H1 (cell line): ENCODE results near the gene ADAMTS9. TPM values are rescaled to one million over a fixed set of nuclear protein-coding genes. Genes with fewer than 3 reads are reported as not detected.

Source experiments
- CTCF ChIA-PET: fragments of 300-600 bp; sonication (Branson Sonifier 250); formaldehyde crosslinking; loops from one replicate; lab custom pipeline; 2021; ENCODE audit not compliant: partially characterized antibody; lab: Charles Lee
- POLR2A ChIA-PET: fragments of 300-600 bp; sonication (Branson Sonifier 250); formaldehyde crosslinking; loops from one replicate; lab custom pipeline; 2021; ENCODE audit warnings: inconsistent platforms; ENCODE audit not compliant: partially characterized antibody; lab: Charles Lee
- DNase-seq, 2 experiments: peaks; one replicate each; pipeline versions ENCODE4 v3.0.0 to v3.0.0-alpha.2; 2010 to 2022; ENCODE audit warnings: low spot score in 2 of 2, low read depth in 1 of 2, mixed read lengths in 1 of 2
- FAIRE-seq: peaks from 2 replicates; lab custom pipeline; 2011; peaks lifted over from hg19 to GRCh38; lab: Jason Lieb, UNC
- H2AFZ ChIP-seq: 2 replicates; pipeline ENCODE4 v1.8.1; 2012; ENCODE audit warnings: low read length, inconsistent platforms
- H2AK5ac ChIP-seq: 2 replicates; pipeline ENCODE4 v1.6.1; 2013; ENCODE audit warnings: low read depth, low read length
- H2BK120ac ChIP-seq: replicated peaks from 2 replicates; pipeline ENCODE3; 2013; ENCODE audit warnings: low read depth, low read length, inconsistent platforms
- H2BK12ac ChIP-seq: 2 replicates; pipeline ENCODE4 v1.6.1; 2013; ENCODE audit warnings: low read depth, low read length
- H2BK15ac ChIP-seq: 2 replicates; pipeline ENCODE4 v1.6.1; 2013; ENCODE audit warnings: low read length
- H2BK20ac ChIP-seq: 2 replicates; pipeline ENCODE4 v1.6.1; 2013; ENCODE audit warnings: low read length
- H2BK5ac ChIP-seq: 2 replicates; pipeline ENCODE4 v1.6.1; 2013; ENCODE audit warnings: low read depth, low read length
- H3K14ac ChIP-seq: 2 replicates; pipeline ENCODE4 v1.6.1; 2013; ENCODE audit warnings: inconsistent platforms; ENCODE audit not compliant: insufficient read length
- H3K18ac ChIP-seq: 2 replicates; pipeline ENCODE4 v1.6.1; 2013; ENCODE audit warnings: low read length; ENCODE audit errors: extremely low read depth
- H3K23ac ChIP-seq: 2 replicates; pipeline ENCODE4 v1.6.1; 2013; ENCODE audit warnings: inconsistent platforms; ENCODE audit not compliant: insufficient read length
- H3K23me2 ChIP-seq: 2 replicates; pipeline ENCODE4 v1.6.1; 2013; ENCODE audit warnings: low read depth, low read length
- H3K27ac ChIP-seq: 2 replicates; pipeline ENCODE4 v1.6.1; 2011; ENCODE audit warnings: low read depth, low read length, inconsistent platforms
- H3K27me3 ChIP-seq, 4 experiments: replicated peaks in 1 of 4; 1 replicate in 1 of 4; 2 replicates in 3 of 4; pipeline versions ENCODE4 v1.6.1 to v1.8.1; 2011 to 2013; ENCODE audit warnings: low read length in 3 of 4, mild to moderate bottlenecking in 3 of 4, inconsistent platforms in 2 of 4, mixed read lengths in 2 of 4, moderate library complexity in 1 of 4; ENCODE audit not compliant: control insufficient read depth in 3 of 4, insufficient read depth in 3 of 4; ENCODE audit errors: extremely low read depth in 1 of 4
- H3K36me3 ChIP-seq, 4 experiments: 2 replicates each; pipeline versions ENCODE4 v1.6.1 to v1.8.1; 2011 to 2013; ENCODE audit warnings: mild to moderate bottlenecking in 4 of 4, low read length in 3 of 4, moderate library complexity in 2 of 4, control low read depth in 1 of 4, inconsistent platforms in 1 of 4; ENCODE audit not compliant: insufficient read depth in 4 of 4, control insufficient read depth in 2 of 4
- H3K4ac ChIP-seq: replicated peaks from 2 replicates; pipeline ENCODE3; 2013; ENCODE audit warnings: low read length, low read depth, mixed read lengths, inconsistent platforms; ENCODE audit not compliant: insufficient read length
- H3K4me1 ChIP-seq, 4 experiments: replicated peaks in 1 of 4; 1 replicate in 1 of 4; 2 replicates in 3 of 4; pipeline versions ENCODE4 v1.6.1 to v1.8.1; 2011 to 2013; ENCODE audit warnings: low read length in 3 of 4, inconsistent platforms in 2 of 4, mixed read lengths in 1 of 4; ENCODE audit not compliant: insufficient read depth in 4 of 4, control insufficient read depth in 3 of 4
- H3K4me2 ChIP-seq, 2 experiments: 2 replicates each; pipeline versions ENCODE4 v1.6.1 to v1.8.1; 2011 to 2013; ENCODE audit warnings: low read depth in 2 of 2, low read length in 2 of 2, control low read depth in 1 of 2, inconsistent platforms in 1 of 2, mild to moderate bottlenecking in 1 of 2; ENCODE audit not compliant: insufficient read depth in 1 of 2
- H3K4me3 ChIP-seq, 4 experiments: fragments of 200-600, 300-600 bp in 1 of 4; sonication (generic), shearing (Covaris generic), sonication (Bioruptor Twin) in 1 of 4; 2 replicates each; pipeline versions ENCODE4 v1.5.1 to v1.8.1; 2011 to 2016; ENCODE audit warnings: low read length in 4 of 4, low read depth in 3 of 4, control low read depth in 2 of 4, inconsistent platforms in 2 of 4, mild to moderate bottlenecking in 2 of 4, mixed read lengths in 1 of 4, moderate library complexity in 1 of 4; ENCODE audit not compliant: insufficient read depth in 2 of 4; ENCODE audit errors: extremely low read depth in 1 of 4
- H3K56ac ChIP-seq: replicated peaks from 2 replicates; pipeline ENCODE3; 2013; ENCODE audit warnings: low read depth, mild to moderate bottlenecking, mixed read lengths, low read length, inconsistent platforms; ENCODE audit not compliant: insufficient read length
- H3K79me1 ChIP-seq: 2 replicates; pipeline ENCODE4 v1.6.1; 2013; ENCODE audit warnings: low read depth, low read length, control low read depth
- H3K79me2 ChIP-seq, 2 experiments: 2 replicates each; pipeline versions ENCODE4 v1.6.1 to v1.8.1; 2012 to 2013; ENCODE audit warnings: low read length in 2 of 2, mild to moderate bottlenecking in 2 of 2, inconsistent platforms in 1 of 2; ENCODE audit not compliant: insufficient read depth in 2 of 2, control insufficient read depth in 1 of 2
- H3K9ac ChIP-seq, 4 experiments: replicated peaks in 1 of 4; 1 replicate in 1 of 4; 2 replicates in 3 of 4; pipeline versions ENCODE4 v1.6.1 to v1.8.1; 2011 to 2013; ENCODE audit warnings: low read depth in 3 of 4, low read length in 3 of 4, control low read depth in 2 of 4, mild to moderate bottlenecking in 2 of 4, moderate library complexity in 2 of 4, inconsistent platforms in 1 of 4; ENCODE audit errors: extremely low read depth in 1 of 4
- H3K9me3 ChIP-seq, 2 experiments: 2 replicates each; pipeline versions ENCODE4 v1.6.1 to v1.8.1; 2012 to 2013; ENCODE audit warnings: mild to moderate bottlenecking in 2 of 2, moderate library complexity in 2 of 2, control low read depth in 1 of 2, inconsistent platforms in 1 of 2, low read depth in 1 of 2, low read length in 1 of 2, mixed read lengths in 1 of 2; ENCODE audit not compliant: insufficient read depth in 2 of 2
- H4K20me1 ChIP-seq, 2 experiments: replicated peaks in 1 of 2; 2 replicates each; pipeline versions ENCODE3 to v1.8.1; 2011 to 2013; ENCODE audit warnings: inconsistent platforms in 2 of 2, low read length in 2 of 2, mild to moderate bottlenecking in 1 of 2; ENCODE audit not compliant: insufficient read depth in 2 of 2, control insufficient read depth in 1 of 2
- H4K5ac ChIP-seq: 2 replicates; pipeline ENCODE4 v1.6.1; 2013; ENCODE audit warnings: low read length, low read depth, mixed read lengths, inconsistent platforms; ENCODE audit not compliant: insufficient read length
- H4K8ac ChIP-seq: 2 replicates; pipeline ENCODE4 v1.8.0; 2013; ENCODE audit warnings: mild to moderate bottlenecking, moderate library complexity, low read length, inconsistent platforms; ENCODE audit not compliant: insufficient read depth; ENCODE audit errors: extremely low read depth
- H4K91ac ChIP-seq: replicated peaks from 2 replicates; pipeline ENCODE3; 2013; ENCODE audit warnings: low read length, mixed read lengths, inconsistent platforms; ENCODE audit not compliant: insufficient read length
- ATF3 ChIP-seq: IDR thresholded peaks from 2 replicates; pipeline ENCODE4 v1.6.1; 2011; ENCODE audit warnings: low read depth, mild to moderate bottlenecking, low read length; ENCODE audit not compliant: insufficient read depth
- EP300 ChIP-seq, 2 experiments: IDR thresholded peaks; 1 replicate in 1 of 2; 2 replicates in 1 of 2; pipeline ENCODE4 v1.6.1; 2011 to 2012; ENCODE audit warnings: low read depth in 2 of 2, low read length in 2 of 2, mild to moderate bottlenecking in 2 of 2, borderline replicate concordance in 1 of 2, inconsistent platforms in 1 of 2, moderate library complexity in 1 of 2
- EZH2 ChIP-seq: fragments of 200-600 bp; sonication (generic); IDR thresholded peaks from 2 replicates; pipeline ENCODE4 v1.7.1; 2012; ENCODE audit warnings: low read depth, mild to moderate bottlenecking, moderate library complexity, low read length, inconsistent platforms; ENCODE audit not compliant: severe bottlenecking
- FOSL1 ChIP-seq: IDR thresholded peaks from 2 replicates; pipeline ENCODE4 v1.6.1; 2011; ENCODE audit warnings: mild to moderate bottlenecking, low read depth, low read length, moderate library complexity; ENCODE audit not compliant: insufficient read depth
- HDAC6 ChIP-seq: IDR thresholded peaks from one replicate; pipeline ENCODE4 v1.7.1; 2012; ENCODE audit warnings: low read depth, mild to moderate bottlenecking, inconsistent platforms, low read length, moderate library complexity
- JUN ChIP-seq: IDR thresholded peaks from 2 replicates; pipeline ENCODE4 v1.6.1; 2011; ENCODE audit warnings: low read depth, mild to moderate bottlenecking, improper control_type of control experiment, low read length
- KDM1A ChIP-seq: fragments of 200-600, 300-600 bp; sonication (generic); IDR thresholded peaks from 2 replicates; pipeline ENCODE4 v1.7.1; 2016; ENCODE audit warnings: mild to moderate bottlenecking, low read length, borderline replicate concordance
- RXRA ChIP-seq: IDR thresholded peaks from 2 replicates; pipeline ENCODE4 v1.6.1; 2011; ENCODE audit warnings: low read depth, mild to moderate bottlenecking, low read length, moderate library complexity; ENCODE audit not compliant: insufficient read depth
- SAP30 ChIP-seq: fragments of 300-600 bp; sonication (generic); IDR thresholded peaks from 2 replicates; pipeline ENCODE4 v1.7.1; 2012; ENCODE audit warnings: low read length, moderate library complexity, mild to moderate bottlenecking, inconsistent platforms; ENCODE audit not compliant: insufficient read depth, insufficient replicate concordance
- SIX5 ChIP-seq: IDR thresholded peaks from 2 replicates; pipeline ENCODE4 v1.6.1; 2011; ENCODE audit warnings: mild to moderate bottlenecking, low read depth, low read length
- SP1 ChIP-seq: IDR thresholded peaks from 2 replicates; pipeline ENCODE4 v1.6.1; 2011; ENCODE audit warnings: low read depth, low read length
- SP4 ChIP-seq: IDR thresholded peaks from 2 replicates; pipeline ENCODE4 v1.6.1; 2012; ENCODE audit warnings: low read length, inconsistent platforms
- TBP ChIP-seq: IDR thresholded peaks from 2 replicates; pipeline ENCODE4 v1.6.1; 2011; ENCODE audit warnings: low read depth, low read length, improper control_type of control experiment
- TCF12 ChIP-seq: IDR thresholded peaks from 2 replicates; pipeline ENCODE4 v1.6.1; 2011; ENCODE audit warnings: low read depth, mild to moderate bottlenecking, low read length
- WGBS, 2 experiments: shearing (Covaris generic) in 1 of 2; methylation state at CpG; one replicate each; pipeline versions ENCODE4 v1.1.6 to v1.1.7; 2013 to 2015; ENCODE audit warnings: low lambda C conversion rate in 2 of 2, mixed read lengths in 2 of 2, inconsistent platforms in 1 of 2, low coverage in 1 of 2, missing lambda C conversion rate in 1 of 2; ENCODE audit not compliant: insufficient replicate concordance in 2 of 2, insufficient coverage in 1 of 2, insufficient read length in 1 of 2; ENCODE audit errors: extremely low coverage in 1 of 2, missing lambda C conversion rate in 1 of 2; 5-methylcytosine and 5-hydroxymethylcytosine counted together
- polyA plus RNA-seq, 7 experiments: library from polyadenylated mRNA; depleted of rRNA in 3 of 7; stranded (reverse) in 5 of 7; unstranded in 2 of 7; fragments of >200 nt in 5 of 7; fragments of 200-250 nt in 2 of 7; gene quantifications; 1 replicate in 5 of 7; 2 replicates in 1 of 7; 4 replicates in 1 of 7; pipeline versions ENCODE4 v1.2.1 to v1.2.3, GENCODE V29; 2011 to 2013; ENCODE audit warnings: missing spikeins in 2 of 7, mixed read lengths in 2 of 7
- total RNA-seq: library from RNA; stranded (reverse); fragmentation: NEBNext Ultra II Directional; extraction: Animal tissue kit (Norgen Biotek cat#: 25700); gene quantifications from 2 replicates; pipeline ENCODE4 v1.2.1, GENCODE V29; 2021

Gene ADAMTS9
- total and polyA plus RNA-seq, 2 of the 8 experiments (the other 6 are each of a cell fraction or from before 2014, with no cell fraction given) = 0.20 to 0.41 TPM

- 61% methylated on average over 3 of the region's 3 CpGs; no CpG with 5 or more reads in 1 of the 2 experiments for WGBS, 2 experiments
- H3K79me2 ChIP-seq = no peaks in the 10 kb centered on the region
- no peak overlapping the region for H3K23ac ChIP-seq
- no peak for TF ChIP-seq TCF12
- no peak for TF ChIP-seq KDM1A
- TF ChIP-seq SIX5 = no peak
- TF ChIP-seq FOSL1 = no peak
- TF ChIP-seq ATF3 = no peak
- TF ChIP-seq SP4 = no peak
- no peak for TF ChIP-seq EZH2
- TF ChIP-seq SAP30 = no peak
- no peak for TF ChIP-seq EP300 (IDR thresholded peaks at IDR 0.05; ENCODE audit: borderline replicate concordance in 1 of 2, low read depth in 2 of 2, low read length in 2 of 2)
- TF ChIP-seq HDAC6 = no peak
- no peak for TF ChIP-seq RXRA
- TF ChIP-seq SP1 = no peak
- no peak for TF ChIP-seq JUN
- TF ChIP-seq TBP = no peak
These were observed 164.5 kb downstream of the ADAMTS9 start for GRCh38 chr3:64523324-64523723.

More at GRCh38 chr3:64523324-64523723, 164.5 kb downstream of the ADAMTS9 start:
- Histone ChIP-seq H3K9ac (no peak overlapping the region), H4K8ac (no peak overlapping the region), H3K27ac (no peak overlapping the region), H2AK5ac (no peak overlapping the region), H3K4me3 (no peak overlapping the region), H2BK12ac (no peak overlapping the region), H3K18ac (no peak overlapping the region), H2BK20ac (no peak overlapping the region), H3K23me2 (no peaks in the 10 kb centered on the region), H3K36me3 (no peaks in the 10 kb centered on the region; a peak in 1 of 8 replicates), H2BK5ac (no peak overlapping the region), H3K56ac (no peak overlapping the region), H2BK120ac (no peak overlapping the region), H3K4ac (no peak overlapping the region), H3K4me1 (no peaks in the 10 kb centered on the region), H4K20me1 (no peaks in the 10 kb centered on the region), H3K14ac (no peak overlapping the region), H3K79me1 (no peaks in the 10 kb centered on the region), H4K5ac (no peak overlapping the region), H3K4me2 (no peak overlapping the region), H4K91ac (no peak overlapping the region), H3K27me3 (no peaks in the 10 kb centered on the region), H3K9me3 (peaks cover 0 to 2% of the 10 kb centered on the region in 2 experiments; a peak in 3 of 4 replicates), H2AFZ (no peak overlapping the region), H2BK15ac (no peak overlapping the region)
- POLR2A ChIA-PET = no interaction called here
- no peak for DNase-seq
- CTCF ChIA-PET = interaction anchor here (2.1 to 2.4 kb wide), 2 partner anchors 10 to 52 kb away, joined by 5 to 12 read pairs; no protein-coding TSS in a partner anchor
- FAIRE-seq = no peak
